Osteocyte (in vitro differentiated cells): ENCODE measurements around the gene DOCK2. TPM values are rescaled to one million over a fixed set of nuclear protein-coding genes. Genes with fewer than 3 reads are reported as not detected.

Source experiments
- DNase-seq: peaks from one replicate; pipeline ENCODE4 v3.0.0; 2021; ENCODE audit warnings: mixed read lengths; ENCODE audit not compliant: unreplicated experiment; ENCODE audit errors: extremely low spot score
- H3K27ac Mint-ChIP-seq: one replicate; pipeline ENCODE4 v1.8.0; 2021; ENCODE audit warnings: mild to moderate bottlenecking, mixed read lengths; ENCODE audit not compliant: unreplicated experiment
- H3K27me3 Mint-ChIP-seq: one replicate; pipeline ENCODE4 v1.8.0; 2021; ENCODE audit warnings: mixed read lengths; ENCODE audit not compliant: unreplicated experiment
- H3K36me3 Mint-ChIP-seq: one replicate; pipeline ENCODE4 v1.8.0; 2021; ENCODE audit warnings: mixed read lengths; ENCODE audit not compliant: unreplicated experiment
- H3K4me1 Mint-ChIP-seq: one replicate; pipeline ENCODE4 v1.8.0; 2021; ENCODE audit warnings: mixed read lengths; ENCODE audit not compliant: unreplicated experiment
- H3K4me3 Mint-ChIP-seq: one replicate; pipeline ENCODE4 v1.8.0; 2021; ENCODE audit warnings: mild to moderate bottlenecking, moderate library complexity, mixed read lengths; ENCODE audit not compliant: unreplicated experiment
- H3K9me3 Mint-ChIP-seq: one replicate; pipeline ENCODE4 v1.8.0; 2021; ENCODE audit warnings: mixed read lengths; ENCODE audit not compliant: unreplicated experiment
- CTCF ChIP-seq: fragments of 200-600 bp; sonication (generic); IDR thresholded peaks from 2 replicates; pipeline ENCODE4 v1.5.0; 2021; ENCODE audit warnings: antibody characterized with exemption, mild to moderate bottlenecking, moderate library complexity
- total RNA-seq: library from RNA; stranded (reverse); gene quantifications from 2 replicates; pipeline ENCODE4 v1.2.1, GENCODE V29; 2021

DOCK2 gene
- total RNA-seq, 1 donor from 2014 or later: 11.6 TPM

GRCh38 chr5:169648725-169649310, 11.7 kb downstream of the DOCK2 start:
- no peak overlapping the region for H3K4me3 Mint-ChIP-seq
- no peaks in the 10 kb centered on the region for H3K27me3 Mint-ChIP-seq
- no peak overlapping the region for H3K27ac Mint-ChIP-seq
- peaks cover 10% of the 10 kb centered on the region for H3K4me1 Mint-ChIP-seq
- no peaks in the 10 kb centered on the region for H3K9me3 Mint-ChIP-seq
- TF ChIP-seq CTCF: no peak
- no peaks in the 10 kb centered on the region for H3K36me3 Mint-ChIP-seq
- DNase-seq: no peak

- H3K4me1 Mint-ChIP-seq: peaks cover 10% of the 10 kb centered on the region
- no peak overlapping the region for H3K4me3 Mint-ChIP-seq
- DNase-seq: no peak
- H3K9me3 Mint-ChIP-seq: no peaks in the 10 kb centered on the region
- no peak overlapping the region for H3K27ac Mint-ChIP-seq
- TF ChIP-seq CTCF: no peak
- no peaks in the 10 kb centered on the region for H3K27me3 Mint-ChIP-seq
- no peaks in the 10 kb centered on the region for H3K36me3 Mint-ChIP-seq
Measured at GRCh38 chr5:169649486-169649885, 12.4 kb downstream of the DOCK2 start.

GRCh38 chr5:169650701-169651331, 13.7 kb downstream of the DOCK2 start:
- no peak for DNase-seq
- Mint-ChIP-seq H3K4me1 (peaks cover 10% of the 10 kb centered on the region), H3K27ac (peak overlapping the region; percentile 70), H3K4me3 (no peak overlapping the region), H3K36me3 (no peaks in the 10 kb centered on the region), H3K9me3 (no peaks in the 10 kb centered on the region), H3K27me3 (no peaks in the 10 kb centered on the region)
- TF ChIP-seq CTCF: no peak

GRCh38 chr5:169651526-169651925, 14.5 kb downstream of the DOCK2 start:
- Mint-ChIP-seq H3K4me3 (no peak overlapping the region), H3K27ac (no peak overlapping the region), H3K27me3 (no peaks in the 10 kb centered on the region), H3K36me3 (no peaks in the 10 kb centered on the region), H3K9me3 (no peaks in the 10 kb centered on the region), H3K4me1 (peaks cover 10% of the 10 kb centered on the region)
- no peak for TF ChIP-seq CTCF
- DNase-seq: no peak

GRCh38 chr5:169652057-169652456, 15.0 kb downstream of the DOCK2 start:
- Mint-ChIP-seq H3K4me1 (peaks cover 10% of the 10 kb centered on the region), H3K9me3 (no peaks in the 10 kb centered on the region), H3K27me3 (no peaks in the 10 kb centered on the region), H3K4me3 (no peak overlapping the region), H3K27ac (no peak overlapping the region), H3K36me3 (no peaks in the 10 kb centered on the region)
- no peak for TF ChIP-seq CTCF
- no peak for DNase-seq
